CD4-positive, alpha-beta memory T cell (primary cell): ENCODE results near the gene SCGB2B2. TPM values are rescaled to one million over a fixed set of nuclear protein-coding genes. Genes with fewer than 3 reads are reported as not detected.

ENCODE experiments used
- CTCF ChIA-PET: fragments of 350-600 bp; sonication (Branson Sonifier 250); formaldehyde crosslinking; loops from one replicate; lab custom pipeline; 2021; ENCODE audit warnings: inconsistent platforms; ENCODE audit not compliant: partially characterized antibody; lab: Charles Lee
- POLR2A ChIA-PET: fragments of 350-600 bp; sonication (Branson Sonifier 250); formaldehyde crosslinking; loops from one replicate; lab custom pipeline; 2021; ENCODE audit not compliant: partially characterized antibody; lab: Charles Lee
- DNase-seq, 5 donors: peaks; one replicate each; pipeline versions ENCODE4 v3.0.0 to v3.0.0-alpha.2; 2020 to 2022; ENCODE audit warnings: mixed read lengths in 1 of 5
- H3K27ac ChIP-seq: one replicate; pipeline ENCODE4 v1.7.0; 2013; ENCODE audit warnings: low read depth, low read length
- H3K27me3 ChIP-seq: 2 replicates; pipeline ENCODE4 v1.7.0; 2013; ENCODE audit warnings: mild to moderate bottlenecking, low read length, moderate library complexity; ENCODE audit not compliant: insufficient read depth
- H3K36me3 ChIP-seq: 2 replicates; pipeline ENCODE4 v1.7.0; 2013; ENCODE audit warnings: mild to moderate bottlenecking, low read length, moderate library complexity; ENCODE audit not compliant: insufficient read depth
- H3K4me1 ChIP-seq: 2 replicates; pipeline ENCODE4 v1.7.0; 2013; ENCODE audit warnings: mild to moderate bottlenecking, low read length, moderate library complexity; ENCODE audit not compliant: insufficient read depth
- H3K4me3 ChIP-seq, 2 donors: one replicate each; pipeline ENCODE4 v1.7.0; 2013; ENCODE audit warnings: low read length in 2 of 2, mild to moderate bottlenecking in 1 of 2
- H3K9me3 ChIP-seq, 2 donors: one replicate each; pipeline ENCODE4 v1.7.0; 2013; ENCODE audit warnings: low read length in 2 of 2, control low read depth in 1 of 2; ENCODE audit not compliant: control insufficient read depth in 1 of 2
- H3K27ac Mint-ChIP-seq, 7 donors: one replicate each; pipeline ENCODE4 v1.8.0; 2020 to 2021; ENCODE audit warnings: mixed read lengths in 7 of 7, mild to moderate bottlenecking in 6 of 7, inconsistent platforms in 3 of 7, moderate library complexity in 3 of 7
- H3K27me3 Mint-ChIP-seq, 2 donors: one replicate each; pipeline ENCODE4 v1.8.0; 2020 to 2021; ENCODE audit warnings: mixed read lengths in 2 of 2
- H3K36me3 Mint-ChIP-seq, 2 donors: one replicate each; pipeline ENCODE4 v1.8.0; 2020 to 2021; ENCODE audit warnings: mixed read lengths in 2 of 2, inconsistent platforms in 1 of 2, mild to moderate bottlenecking in 1 of 2
- H3K4me1 Mint-ChIP-seq, 4 donors: one replicate each; pipeline ENCODE4 v1.8.0; 2020 to 2021; ENCODE audit warnings: mixed read lengths in 4 of 4, mild to moderate bottlenecking in 1 of 4
- H3K4me3 Mint-ChIP-seq, 8 donors: one replicate each; pipeline ENCODE4 v1.8.0; 2020 to 2021; ENCODE audit warnings: mixed read lengths in 8 of 8, mild to moderate bottlenecking in 7 of 8, moderate library complexity in 6 of 8, inconsistent platforms in 3 of 8
- H3K9me3 Mint-ChIP-seq, 8 donors: one replicate each; pipeline ENCODE4 v1.8.0; 2020 to 2021; ENCODE audit warnings: mixed read lengths in 8 of 8, mild to moderate bottlenecking in 5 of 8, inconsistent platforms in 3 of 8, moderate library complexity in 1 of 8
- intact Hi-C: fragments of 100-400 bp; cut with micrococcal nuclease; formaldehyde crosslinking; loops from one replicate; pipeline ENCODE4 v1.15.1; 2023
- polyA plus RNA-seq, 2 donors: library from polyadenylated mRNA; unstranded; fragments of 300-500 nt; fragmentation: Illumina TruSeq; gene quantifications; one replicate each; pipeline ENCODE4 v1.2.3, GENCODE V29; 2021
- total RNA-seq, 2 experiments: library from RNA; stranded (reverse); gene quantifications; one replicate each; pipeline ENCODE4 v1.2.3, GENCODE V29; 2021

SCGB2B2 gene
- total and polyA plus RNA-seq, 4 experiments from 2014 or later, result 0.73 to 0.75 TPM; not detected in 2

DNA sequence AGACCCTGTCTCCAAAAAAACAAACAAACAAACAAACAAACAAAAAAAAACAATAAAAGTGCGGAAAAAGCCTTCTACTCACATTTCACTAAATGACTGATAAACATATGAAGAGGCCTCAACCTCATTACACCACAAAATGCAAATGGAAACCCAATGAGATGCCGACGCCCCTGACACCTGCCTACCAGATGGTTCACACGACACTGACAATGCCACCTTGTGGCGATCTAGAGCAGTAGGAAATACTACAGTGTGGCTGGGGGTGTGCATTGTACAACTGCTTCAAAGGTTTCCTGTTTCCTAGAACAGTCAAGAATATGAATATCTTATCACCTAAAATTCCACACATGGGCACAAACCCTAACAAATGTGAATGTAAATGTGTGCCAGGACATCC lies 14.0 kb downstream of the SCGB2B2 start:
- intact Hi-C loops, result loop anchor here (1.0 to 2.0 kb wide), 3 partner anchors 14 to 49 kb away; partner anchors contain the start of genes SCGB2B2 and ZNF302
- no peak overlapping the region for H3K4me3 ChIP-seq
- peak overlapping the region in 4 of 7 donors; percentile 41 to 74 (median 70) for H3K27ac Mint-ChIP-seq
- no peak overlapping the region for H3K27ac ChIP-seq
- H3K36me3 Mint-ChIP-seq, result no peaks in the 10 kb centered on the region
- peak; percentile 51 to 66 (median 60) for DNase-seq
- no peaks in the 10 kb centered on the region for H3K9me3 ChIP-seq
- H3K4me3 Mint-ChIP-seq, result peak overlapping the region in 4 of 8 donors; percentile 2 to 70 (median 18)
- no peaks in the 10 kb centered on the region for H3K27me3 ChIP-seq
- ChIA-PET CTCF (interaction anchor here (0.9 to 2.2 kb wide), 6 partner anchors 9 to 74 kb away, joined by 3 to 9 read pairs (median 4); partner anchors contain the start of genes SCGB2B2 and ZNF302), POLR2A (interaction anchor here (1.4 to 4.0 kb wide), 2 partner anchors 15 to 17 kb away, joined by 4 to 23 read pairs; partner anchors contain the start of genes SCGB2B2 and ZNF302)
- no peaks in the 10 kb centered on the region for H3K36me3 ChIP-seq
- H3K4me1 Mint-ChIP-seq, result peaks cover 15 to 31% (median 20%) of the 10 kb centered on the region in 4 donors
- peaks cover 0 to under 1% of the 10 kb centered on the region in 2 donors for H3K27me3 Mint-ChIP-seq
- peaks cover 0 to 6% (median under 1%) of the 10 kb centered on the region in 8 donors for H3K9me3 Mint-ChIP-seq
- H3K4me1 ChIP-seq, result peaks cover 23% of the 10 kb centered on the region

DNA sequence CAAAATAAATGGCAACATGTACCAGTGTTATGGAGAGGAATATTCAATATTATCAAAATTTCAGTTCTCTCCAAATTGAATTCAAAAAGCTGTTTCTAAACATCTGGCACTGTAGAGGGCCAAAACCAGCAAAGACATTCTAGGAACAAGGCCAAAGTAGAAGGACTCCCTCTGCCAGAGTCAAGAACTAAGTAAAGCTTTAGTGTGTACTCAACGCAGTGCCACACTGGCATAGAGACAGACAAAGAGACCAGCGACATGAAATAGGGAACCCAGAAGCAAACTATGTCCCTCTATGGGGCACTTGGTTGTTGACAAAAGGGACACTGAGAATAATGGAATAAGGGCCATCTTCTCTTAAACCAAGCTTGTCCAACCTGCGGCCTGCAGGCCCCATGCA lies 15.6 kb downstream of the SCGB2B2 start:
- POLR2A ChIA-PET, result interaction anchor here (4.0 kb wide), 1 partner anchor 16 kb away, joined by 23 read pairs; the partner anchor contains the start of genes SCGB2B2 and ZNF302
- intact Hi-C loops, result no loop called here

DNA sequence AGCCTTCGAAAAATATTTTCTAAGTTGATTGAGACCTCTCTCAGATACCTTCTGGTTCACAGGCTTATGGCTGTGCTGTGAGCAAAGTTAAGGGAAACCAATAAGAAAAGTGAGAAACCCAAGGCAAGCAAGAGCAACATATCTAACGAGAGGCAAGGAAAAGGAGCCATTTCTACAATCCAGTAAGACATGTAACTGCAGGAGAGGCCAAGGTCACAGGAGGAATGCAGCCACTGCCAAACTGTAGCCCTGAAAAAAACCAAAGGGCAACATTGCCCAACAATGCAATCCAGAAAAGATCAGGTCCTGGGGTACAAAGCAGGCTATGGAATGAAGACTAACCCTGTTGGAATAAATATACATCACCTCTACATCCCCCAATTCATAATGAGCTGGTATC lies 21.3 kb downstream of the SCGB2B2 start:
- Mint-ChIP-seq H3K36me3 (peaks cover 6 to 9% of the 10 kb centered on the region in 2 donors), H3K4me1 (peaks cover 0 to 3% (median 0%) of the 10 kb centered on the region in 4 donors), H3K4me3 (no peak overlapping the region), H3K9me3 (peaks cover 2 to 28% (median 15%) of the 10 kb centered on the region in 8 donors), H3K27ac (no peak overlapping the region), H3K27me3 (peaks cover 2 to 15% of the 10 kb centered on the region in 2 donors)
- ChIA-PET CTCF (interaction anchor here (1.0 to 3.5 kb wide), 2 partner anchors 15 to 57 kb away, joined by 3 to 16 read pairs; no protein-coding TSS in a partner anchor), POLR2A (no interaction called here)
- Histone ChIP-seq H3K4me3 (no peak overlapping the region), H3K27ac (no peak overlapping the region), H3K4me1 (no peaks in the 10 kb centered on the region), H3K9me3 (no peaks in the 10 kb centered on the region), H3K36me3 (no peaks in the 10 kb centered on the region), H3K27me3 (no peaks in the 10 kb centered on the region)
- intact Hi-C loops, result no loop called here
- DNase-seq, result no peak

More for the DNA sequence above, 15.6 kb downstream of the SCGB2B2 start:
- Mint-ChIP-seq H3K9me3 (peaks cover 0 to 11% (median 4%) of the 10 kb centered on the region in 8 donors), H3K4me3 (no peak overlapping the region), H3K27ac (no peak overlapping the region), H3K36me3 (peaks cover 0 to 2% of the 10 kb centered on the region in 2 donors), H3K27me3 (peaks cover 0 to 5% of the 10 kb centered on the region in 2 donors), H3K4me1 (peaks cover 8 to 15% (median 11%) of the 10 kb centered on the region in 4 donors)
- H3K27ac ChIP-seq, result no peak overlapping the region
- H3K36me3 ChIP-seq, result no peaks in the 10 kb centered on the region
- H3K27me3 ChIP-seq, result no peaks in the 10 kb centered on the region
- DNase-seq, result no peak
- CTCF ChIA-PET, result interaction anchor here (0.9 to 2.2 kb wide), 7 partner anchors 9 to 352 kb away, joined by 3 to 9 read pairs (median 3); partner anchors contain the start of genes SCGB2B2 and ZNF302
- peaks cover 12% of the 10 kb centered on the region for H3K4me1 ChIP-seq
- H3K4me3 ChIP-seq, result no peak overlapping the region
- no peaks in the 10 kb centered on the region for H3K9me3 ChIP-seq

DNA sequence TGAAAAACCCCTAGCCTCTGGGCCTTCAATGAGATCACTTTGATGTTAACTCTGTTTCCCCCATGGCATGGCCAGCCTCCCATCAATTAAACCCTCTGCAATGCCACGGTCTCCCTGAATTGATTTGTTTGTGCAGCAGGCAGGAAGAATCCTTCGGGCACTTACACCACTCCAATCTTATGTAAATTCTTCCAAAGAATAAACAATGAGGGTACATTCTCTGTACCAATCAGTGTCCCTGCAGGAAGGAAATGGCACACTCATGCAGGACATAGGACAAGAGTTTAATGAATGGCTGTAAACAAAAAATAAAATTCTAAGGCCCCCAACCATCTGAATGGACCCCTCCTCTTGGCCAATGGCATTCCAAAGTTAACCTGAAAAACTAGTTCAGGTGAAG lies 22.2 kb downstream of the SCGB2B2 start:
- H3K4me1 Mint-ChIP-seq, result peaks cover 0 to 3% (median 0%) of the 10 kb centered on the region in 4 donors

DNA sequence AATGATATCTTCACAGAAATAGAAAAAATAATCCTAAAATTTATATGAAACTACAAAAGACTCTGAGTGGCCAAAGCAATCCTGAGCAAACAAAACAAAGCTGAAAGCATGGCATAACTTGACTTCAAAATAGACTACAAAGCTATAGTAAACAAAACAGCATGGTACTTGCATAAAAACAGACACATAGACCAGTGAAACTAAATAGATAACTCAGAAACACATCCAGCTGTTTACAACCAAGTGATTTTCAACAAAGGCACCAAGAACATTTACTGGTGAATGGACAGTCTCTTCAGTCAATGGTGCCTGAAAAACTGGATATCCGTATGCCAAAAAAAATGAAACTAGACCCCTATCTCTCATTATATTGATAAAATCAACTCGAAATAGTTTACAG lies 25.2 kb downstream of the SCGB2B2 start:
- H3K9me3 Mint-ChIP-seq, result peaks cover 2 to 22% (median 10%) of the 10 kb centered on the region in 8 donors
- no peak overlapping the region for H3K4me3 Mint-ChIP-seq
- intact Hi-C loops, result no loop called here
- no peaks in the 10 kb centered on the region for H3K4me1 ChIP-seq
- no peak overlapping the region for H3K27ac Mint-ChIP-seq
- H3K27me3 Mint-ChIP-seq, result peaks cover 2 to 12% of the 10 kb centered on the region in 2 donors
- CTCF ChIA-PET, result no interaction called here
- POLR2A ChIA-PET, result no interaction called here
- H3K36me3 Mint-ChIP-seq, result peaks cover 6 to 7% of the 10 kb centered on the region in 2 donors
- no peaks in the 10 kb centered on the region for H3K36me3 ChIP-seq
- no peak overlapping the region for H3K27ac ChIP-seq
- no peak for DNase-seq
- H3K4me3 ChIP-seq, result no peak overlapping the region
- H3K9me3 ChIP-seq, result no peaks in the 10 kb centered on the region
- no peaks in the 10 kb centered on the region for H3K27me3 ChIP-seq
- peaks cover 0 to 3% (median 0%) of the 10 kb centered on the region in 4 donors for H3K4me1 Mint-ChIP-seq

More for the DNA sequence above, 22.2 kb downstream of the SCGB2B2 start:
- ChIA-PET POLR2A (no interaction called here), CTCF (interaction anchor here (1.0 to 3.5 kb wide), 3 partner anchors 8 to 16 kb away, joined by 3 to 16 read pairs (median 5); no protein-coding TSS in a partner anchor)
- peaks cover 6 to 9% of the 10 kb centered on the region in 2 donors for H3K36me3 Mint-ChIP-seq
- H3K27me3 Mint-ChIP-seq, result peaks cover 2 to 17% of the 10 kb centered on the region in 2 donors
- Histone ChIP-seq H3K4me3 (no peak overlapping the region), H3K4me1 (no peaks in the 10 kb centered on the region), H3K9me3 (no peaks in the 10 kb centered on the region), H3K27me3 (no peaks in the 10 kb centered on the region), H3K36me3 (no peaks in the 10 kb centered on the region), H3K27ac (no peak overlapping the region)
- no peak for DNase-seq
- H3K27ac Mint-ChIP-seq, result no peak overlapping the region
- peaks cover 2 to 28% (median 16%) of the 10 kb centered on the region in 8 donors for H3K9me3 Mint-ChIP-seq
- intact Hi-C loops, result no loop called here
- H3K4me3 Mint-ChIP-seq, result no peak overlapping the region

DNA sequence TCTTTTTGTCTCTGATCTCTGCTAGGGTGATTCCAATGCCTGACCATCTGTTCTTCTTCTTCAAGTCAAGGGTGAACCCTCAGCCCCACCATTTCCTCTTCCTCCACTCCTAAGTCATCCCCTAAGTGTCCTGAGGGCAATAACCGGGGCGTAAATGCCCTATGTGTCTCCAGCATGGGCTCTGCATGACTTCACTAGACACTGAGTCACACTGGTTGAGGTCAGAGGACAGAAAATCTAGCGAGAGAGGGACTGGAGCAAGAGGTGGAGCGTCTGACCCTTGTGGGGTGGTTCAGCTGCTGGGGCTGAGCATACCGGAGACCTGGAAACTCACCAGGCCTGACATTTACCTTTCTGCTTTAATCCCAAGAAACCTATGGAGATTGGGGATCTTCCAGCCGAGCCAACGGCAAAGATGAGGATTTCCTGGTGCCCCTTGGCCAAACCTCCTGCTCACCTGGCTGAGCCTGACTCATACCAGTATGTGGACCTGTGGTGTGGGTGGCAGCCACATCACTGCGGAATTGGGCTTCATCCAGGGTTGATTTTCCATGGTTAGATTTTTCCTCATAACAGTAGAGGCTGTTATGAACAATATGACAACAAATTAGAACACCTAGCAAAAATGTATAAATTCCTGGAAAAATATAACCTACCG lies 26.9 kb downstream of the SCGB2B2 start:
- Histone ChIP-seq H3K36me3 (no peaks in the 10 kb centered on the region), H3K9me3 (no peaks in the 10 kb centered on the region), H3K27ac (no peak overlapping the region), H3K4me1 (no peaks in the 10 kb centered on the region), H3K4me3 (no peak overlapping the region), H3K27me3 (no peaks in the 10 kb centered on the region)
- Mint-ChIP-seq H3K27ac (no peak overlapping the region), H3K4me3 (no peak overlapping the region), H3K27me3 (peaks cover 2 to 7% of the 10 kb centered on the region in 2 donors), H3K36me3 (peaks cover 6 to 7% of the 10 kb centered on the region in 2 donors), H3K9me3 (peaks cover 0 to 17% (median 10%) of the 10 kb centered on the region in 8 donors), H3K4me1 (peaks cover 0 to 3% (median 0%) of the 10 kb centered on the region in 4 donors)
- intact Hi-C loops, result no loop called here
- ChIA-PET POLR2A (no interaction called here), CTCF (no interaction called here)
- no peak for DNase-seq

DNA sequence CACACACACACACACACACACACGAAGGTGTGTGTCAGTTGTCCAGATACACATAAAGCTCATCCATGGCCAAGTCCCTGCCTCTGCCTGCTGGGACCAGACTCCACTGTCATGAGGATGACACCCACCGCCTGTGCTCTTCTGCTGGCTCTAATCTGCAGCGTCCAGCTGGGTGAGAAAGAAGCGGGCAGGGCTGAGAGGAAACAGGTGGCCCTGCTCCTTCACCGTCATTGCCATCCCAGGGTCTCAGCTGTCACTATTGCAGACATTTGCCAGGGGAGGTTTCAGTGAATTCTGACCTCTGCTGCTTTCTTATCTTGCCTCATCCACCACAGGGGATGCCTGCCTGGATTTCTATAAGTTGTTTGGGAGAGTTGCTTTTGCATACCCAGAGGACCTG lies 31.4 kb downstream of the SCGB2B2 start:
- DNase-seq, result no peak
- no peak overlapping the region for H3K4me3 Mint-ChIP-seq
- Histone ChIP-seq H3K4me1 (no peaks in the 10 kb centered on the region), H3K27ac (no peak overlapping the region), H3K36me3 (no peaks in the 10 kb centered on the region), H3K27me3 (no peaks in the 10 kb centered on the region), H3K4me3 (no peak overlapping the region), H3K9me3 (no peaks in the 10 kb centered on the region)
- peaks cover 0 to under 1% of the 10 kb centered on the region in 2 donors for H3K27me3 Mint-ChIP-seq
- H3K27ac Mint-ChIP-seq, result no peak overlapping the region
- H3K9me3 Mint-ChIP-seq, result peaks cover 0 to under 1% (median 0%) of the 10 kb centered on the region in 8 donors
- no peaks in the 10 kb centered on the region for H3K36me3 Mint-ChIP-seq
- ChIA-PET POLR2A (no interaction called here), CTCF (no interaction called here)
- intact Hi-C loops, result no loop called here
- H3K4me1 Mint-ChIP-seq, result no peaks in the 10 kb centered on the region
